ENCODE measurements around the gene CDK13.

DNA sequence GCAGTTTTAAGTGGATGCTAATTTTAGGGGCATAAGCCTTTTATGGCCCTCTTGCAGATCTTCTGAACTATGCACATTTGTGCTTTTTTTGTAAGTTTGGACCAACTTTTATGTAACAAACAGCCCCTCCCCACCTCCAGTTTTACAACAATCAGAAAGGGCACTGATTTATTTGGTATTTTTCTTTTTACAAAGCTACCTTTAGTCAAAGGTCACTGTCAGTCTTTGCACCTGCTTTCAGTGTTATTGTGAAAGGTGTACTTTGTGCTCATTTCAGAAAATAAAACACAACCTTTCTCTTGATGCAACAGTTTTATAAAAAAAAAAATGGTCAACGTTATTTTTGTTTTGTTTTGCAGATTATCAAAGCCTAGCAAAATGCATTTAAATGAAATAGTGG lies 145.2 kb downstream of the CDK13 start:
- TF ChIP-seq, protein P1, sequence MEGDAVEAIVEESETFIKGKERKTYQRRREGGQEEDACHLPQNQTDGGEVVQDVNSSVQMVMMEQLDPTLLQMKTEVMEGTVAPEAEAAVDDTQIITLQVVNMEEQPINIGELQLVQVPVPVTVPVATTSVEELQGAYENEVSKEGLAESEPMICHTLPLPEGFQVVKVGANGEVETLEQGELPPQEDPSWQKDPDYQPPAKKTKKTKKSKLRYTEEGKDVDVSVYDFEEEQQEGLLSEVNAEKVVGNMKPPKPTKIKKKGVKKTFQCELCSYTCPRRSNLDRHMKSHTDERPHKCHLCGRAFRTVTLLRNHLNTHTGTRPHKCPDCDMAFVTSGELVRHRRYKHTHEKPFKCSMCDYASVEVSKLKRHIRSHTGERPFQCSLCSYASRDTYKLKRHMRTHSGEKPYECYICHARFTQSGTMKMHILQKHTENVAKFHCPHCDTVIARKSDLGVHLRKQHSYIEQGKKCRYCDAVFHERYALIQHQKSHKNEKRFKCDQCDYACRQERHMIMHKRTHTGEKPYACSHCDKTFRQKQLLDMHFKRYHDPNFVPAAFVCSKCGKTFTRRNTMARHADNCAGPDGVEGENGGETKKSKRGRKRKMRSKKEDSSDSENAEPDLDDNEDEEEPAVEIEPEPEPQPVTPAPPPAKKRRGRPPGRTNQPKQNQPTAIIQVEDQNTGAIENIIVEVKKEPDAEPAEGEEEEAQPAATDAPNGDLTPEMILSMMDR (conservative IDR thresholded peaks at IDR 0.05; ENCODE audit: low read length): no peak
- TF ChIP-seq EZH2phosphoT487 (IDR thresholded peaks at IDR 0.05; ENCODE audit: borderline replicate concordance, low read depth, low read length): no peak
